Body of pancreas (tissue), 4 donors: Measurements from ENCODE around the gene TRAPPC13.

Experiments used
- CTCF ChIP-seq, 7 experiments: fragments of 450-650 bp in 4 of 7; fragments of 200-600 bp in 3 of 7; sonication (generic) in 3 of 7; IDR thresholded peaks; one replicate each; pipeline ENCODE4 v1.5.1; 2016 to 2019; ENCODE audit warnings: antibody characterized with exemption in 7 of 7
- POLR2A ChIP-seq, 3 donors: fragments of 450-650 bp; IDR thresholded peaks; one replicate each; pipeline ENCODE4 v1.6.1; 2016; ENCODE audit warnings: antibody characterized with exemption in 3 of 3, mild to moderate bottlenecking in 2 of 3

- TF ChIP-seq CTCF (IDR thresholded peaks at IDR 0.05) (no peak), POLR2A (IDR thresholded peaks at IDR 0.05) (no peak)
Observed at GRCh38 chr5:65651144-65651543, 26.3 kb downstream of the TRAPPC13 start.
